Peyer's patch (tissue), 4 donors: ENCODE results near the gene NAA16.

Source experiments
- CTCF ChIP-seq, 6 experiments: fragments of 450-650 bp in 4 of 6; fragments of 200-600 bp in 2 of 6; sonication (generic) in 1 of 6; IDR thresholded peaks; one replicate each; pipeline ENCODE4 v1.5.1; 2017 to 2019; ENCODE audit warnings: antibody characterized with exemption in 6 of 6, mild to moderate bottlenecking in 3 of 6, moderate library complexity in 1 of 6
- POLR2A ChIP-seq, 2 donors: fragments of 450-650 bp; IDR thresholded peaks; one replicate each; pipeline ENCODE4 v1.5.1; 2017; ENCODE audit warnings: antibody characterized with exemption in 2 of 2, mild to moderate bottlenecking in 2 of 2, moderate library complexity in 2 of 2

DNA sequence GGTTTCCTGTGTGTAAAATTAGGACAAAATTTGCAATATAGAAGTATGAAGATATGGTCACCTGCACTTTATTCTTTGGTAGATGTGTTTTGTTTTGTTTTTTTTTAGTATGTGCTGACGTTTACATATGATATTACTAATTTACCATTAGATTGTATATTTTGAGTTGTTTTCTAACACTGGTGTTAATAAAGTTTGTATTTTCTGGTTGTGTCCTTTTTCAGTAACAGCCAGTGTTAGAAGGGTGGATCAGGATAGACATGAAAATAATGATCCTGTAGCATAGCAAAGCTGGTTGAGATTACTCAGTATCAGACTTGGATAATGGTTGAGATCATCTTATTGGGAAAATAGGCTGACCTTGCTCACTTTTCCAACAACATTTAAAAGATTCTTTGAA is 6.2 kb downstream of the NAA16 start:
- TF ChIP-seq CTCF (IDR thresholded peaks at IDR 0.05) (no peak), POLR2A (IDR thresholded peaks at IDR 0.05) (no peak)
